HepG2 (cell line): ENCODE measurements around the gene PLEKHB2. TPM values are rescaled to one million over a fixed set of nuclear protein-coding genes. Genes with fewer than 3 reads are reported as not detected.

Experiments
- ELF4 ChIP-seq: sonication (generic); formaldehyde crosslinking; IDR thresholded peaks from 2 replicates; pipeline ENCODE4 v1.5.0; 2020; ENCODE audit warnings: missing genetic modification reagents, mild to moderate bottlenecking, moderate library complexity, borderline replicate concordance
- ETV5 ChIP-seq: IDR thresholded peaks from 2 replicates; pipeline ENCODE4 v1.6.1; 2018; ENCODE audit warnings: missing biosample characterization, missing genetic modification reagents, inconsistent platforms, borderline replicate concordance
- GLI4 ChIP-seq: sonication (generic); formaldehyde crosslinking; IDR thresholded peaks from 2 replicates; pipeline ENCODE4 v1.5.1; 2020; ENCODE audit warnings: missing genetic modification reagents, mild to moderate bottlenecking, moderate library complexity, borderline replicate concordance
- KAT2B ChIP-seq: fragments of 150-350 bp; IDR thresholded peaks from 2 replicates; pipeline ENCODE4 v1.6.1; 2014; ENCODE audit warnings: low read depth, low read length, borderline replicate concordance
- KLF12 ChIP-seq: sonication (generic); formaldehyde crosslinking; IDR thresholded peaks from 2 replicates; pipeline ENCODE4 v1.4.0; 2020; ENCODE audit warnings: missing genetic modification reagents, borderline replicate concordance
- NKX3-1 ChIP-seq: sonication (generic); formaldehyde crosslinking; IDR thresholded peaks from 2 replicates; pipeline ENCODE4 v1.5.0; 2020; ENCODE audit warnings: missing genetic modification reagents
- NPAS2 ChIP-seq: sonication (generic); formaldehyde crosslinking; IDR thresholded peaks from 2 replicates; pipeline ENCODE4 v1.8.0; 2022; ENCODE audit warnings: mild to moderate bottlenecking, missing genetic modification reagents, borderline replicate concordance
- NR3C1 ChIP-seq: sonication (generic); formaldehyde crosslinking; IDR thresholded peaks from 2 replicates; pipeline ENCODE4 v1.4.0; 2020; ENCODE audit warnings: missing genetic modification reagents
- POLR2AphosphoS5 ChIP-seq: IDR thresholded peaks from 2 replicates; pipeline ENCODE4 v1.6.1; 2012; ENCODE audit warnings: low read depth, low read length
- SIN3A ChIP-seq: IDR thresholded peaks from 2 replicates; pipeline ENCODE4 v1.6.1; 2011; ENCODE audit warnings: low read depth, mild to moderate bottlenecking, control low read depth, low read length, borderline replicate concordance
- SIN3B ChIP-seq: fragments of 150-350 bp; IDR thresholded peaks from 2 replicates; pipeline ENCODE4 v1.6.1; 2014; ENCODE audit warnings: low read length
- SMAD9 ChIP-seq: sonication (generic); formaldehyde crosslinking; IDR thresholded peaks from 2 replicates; pipeline ENCODE4 v1.5.1; 2020; ENCODE audit warnings: mild to moderate bottlenecking, missing genetic modification reagents
- ZFP1 ChIP-seq: IDR thresholded peaks from 2 replicates; pipeline ENCODE4 v1.6.1; 2016
- ZNF430 ChIP-seq: sonication (generic); formaldehyde crosslinking; IDR thresholded peaks from 2 replicates; pipeline ENCODE4 v1.9.0; 2021; ENCODE audit warnings: mild to moderate bottlenecking, missing genetic modification reagents
- ZNF615 ChIP-seq: sonication (generic); formaldehyde crosslinking; IDR thresholded peaks from 2 replicates; pipeline ENCODE4 v1.5.0; 2020; ENCODE audit warnings: mild to moderate bottlenecking, missing genetic modification reagents, borderline replicate concordance
- ZNF83 ChIP-seq: sonication (generic); formaldehyde crosslinking; IDR thresholded peaks from 2 replicates; pipeline ENCODE4 v1.4.0; 2020; ENCODE audit warnings: missing genetic modification reagents, mild to moderate bottlenecking, borderline replicate concordance
- ZNF879 ChIP-seq: sonication (generic); formaldehyde crosslinking; IDR thresholded peaks from 2 replicates; pipeline ENCODE4 v1.8.1; 2023; ENCODE audit warnings: missing genetic modification reagents
- polyA plus RNA-seq, 8 experiments: library from polyadenylated mRNA; depleted of rRNA in 3 of 8; stranded (reverse) in 7 of 8; unstranded in 1 of 8; fragments of >200 nt; fragmentation: Illumina TruSeq in 4 of 8; extraction: Trizol in 4 of 8; gene quantifications; 2 replicates each; pipeline versions ENCODE4 v1.2.1 to v1.2.3, GENCODE V29; 2011 to 2016; ENCODE audit warnings: low read depth in 4 of 8, missing spikeins in 1 of 8, mixed read lengths in 1 of 8; ENCODE audit not compliant: insufficient read depth in 1 of 8
- total RNA-seq, 5 experiments: library from RNA; depleted of rRNA; stranded (reverse); fragments of >200 nt; fragmentation: Illumina TruSeq; extraction: Trizol; gene quantifications; 2 replicates each; pipeline ENCODE4 v1.2.3, GENCODE V29; 2016; ENCODE audit warnings: low read depth in 1 of 5
- TF ChIP-seq, protein P1 (sequence below): sonication (generic); formaldehyde crosslinking; IDR thresholded peaks from 2 replicates; pipeline ENCODE4 v1.9.0; 2022; ENCODE audit warnings: low read depth, missing genetic modification reagents
- TF ChIP-seq, protein P2 (sequence below): IDR thresholded peaks from 2 replicates; pipeline ENCODE4 v1.6.1; 2016; ENCODE audit warnings: control low read depth

The PLEKHB2 gene
- total and polyA plus RNA-seq, 2 of the 13 experiments (the other 11 are each of a cell fraction or from before 2014, with no cell fraction given): 73.0 to 78.9 TPM

DNA sequence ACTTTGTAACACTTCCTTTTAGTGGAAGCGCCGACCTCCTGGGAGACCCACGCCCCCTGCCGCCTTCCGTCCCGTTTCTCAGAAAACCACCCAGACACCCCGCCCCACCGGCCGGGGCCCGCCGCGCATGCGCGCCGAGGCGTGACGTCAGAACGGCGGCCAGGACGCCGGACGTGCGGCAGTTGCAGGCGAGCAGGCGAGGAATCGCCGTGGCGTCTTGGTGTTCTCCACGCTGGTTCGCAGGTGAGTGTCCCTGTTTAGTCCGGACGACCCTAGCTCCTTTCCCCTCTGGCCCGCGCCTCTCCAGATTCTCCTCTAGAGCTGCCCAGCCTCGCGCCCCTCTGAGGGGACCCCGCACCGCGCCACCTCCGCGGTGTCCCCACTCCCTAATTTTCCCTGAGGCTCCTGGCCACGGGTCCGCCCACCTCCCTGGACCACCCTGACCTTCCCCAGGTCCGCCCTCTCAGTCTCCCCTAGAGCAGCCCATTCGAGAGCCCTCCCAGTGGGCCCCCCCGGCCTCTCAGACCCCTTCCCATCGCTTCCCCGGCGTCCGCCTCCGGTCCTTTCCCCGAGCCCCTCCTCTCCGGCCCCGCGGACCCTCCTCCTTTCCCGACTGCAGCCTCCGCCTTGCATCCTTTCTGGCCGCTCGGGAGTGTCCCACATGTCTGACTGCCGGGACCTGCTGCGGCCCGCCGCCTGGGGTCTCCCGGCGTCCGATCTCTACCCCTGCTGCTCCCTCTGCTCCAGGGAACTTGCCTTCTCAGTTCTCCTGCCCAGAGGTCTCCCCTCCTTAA is at the start of gene PLEKHB2 (continued):
- TF ChIP-seq KLF12 (CRISPR knock-in tag) (no peak), ELF4 (CRISPR knock-in tag) (no peak; the same call in 1 of the 2 replicates), NKX3-1 (CRISPR knock-in tag) (no peak), ZNF615 (CRISPR knock-in tag) (no peak), ETV5 (CRISPR knock-in tag) (peak; percentile 28; the same call in 1 of the 2 replicates), KAT2B (no peak), ZFP1 (CRISPR knock-in tag) (no peak), SIN3B (peak; percentile 53; the same call in 1 of the 2 replicates), POLR2AphosphoS5 (peak; percentile 96), NR3C1 (CRISPR knock-in tag) (no peak), ZNF83 (CRISPR knock-in tag) (peak; percentile 47; the same call in 1 of the 2 replicates), ZNF879 (CRISPR knock-in tag) (no peak), NPAS2 (no peak), SIN3A (peak; percentile 91), GLI4 (0 out of 2 replicates have a peak, but pooled peaks have one; percentile 22), ZNF430 (peak; percentile 63; the same call in 1 of the 2 replicates), SMAD9 (0 out of 2 replicates have a peak, but pooled peaks have one; percentile 53)
- TF ChIP-seq, protein P1, sequence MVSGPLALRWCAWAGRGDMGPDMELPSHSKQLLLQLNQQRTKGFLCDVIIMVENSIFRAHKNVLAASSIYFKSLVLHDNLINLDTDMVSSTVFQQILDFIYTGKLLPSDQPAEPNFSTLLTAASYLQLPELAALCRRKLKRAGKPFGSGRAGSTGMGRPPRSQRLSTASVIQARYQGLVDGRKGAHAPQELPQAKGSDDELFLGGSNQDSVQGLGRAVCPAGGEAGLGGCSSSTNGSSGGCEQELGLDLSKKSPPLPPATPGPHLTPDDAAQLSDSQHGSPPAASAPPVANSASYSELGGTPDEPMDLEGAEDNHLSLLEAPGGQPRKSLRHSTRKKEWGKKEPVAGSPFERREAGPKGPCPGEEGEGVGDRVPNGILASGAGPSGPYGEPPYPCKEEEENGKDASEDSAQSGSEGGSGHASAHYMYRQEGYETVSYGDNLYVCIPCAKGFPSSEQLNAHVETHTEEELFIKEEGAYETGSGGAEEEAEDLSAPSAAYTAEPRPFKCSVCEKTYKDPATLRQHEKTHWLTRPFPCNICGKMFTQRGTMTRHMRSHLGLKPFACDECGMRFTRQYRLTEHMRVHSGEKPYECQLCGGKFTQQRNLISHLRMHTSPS (CRISPR knock-in tag): no peak
- TF ChIP-seq, protein P2, sequence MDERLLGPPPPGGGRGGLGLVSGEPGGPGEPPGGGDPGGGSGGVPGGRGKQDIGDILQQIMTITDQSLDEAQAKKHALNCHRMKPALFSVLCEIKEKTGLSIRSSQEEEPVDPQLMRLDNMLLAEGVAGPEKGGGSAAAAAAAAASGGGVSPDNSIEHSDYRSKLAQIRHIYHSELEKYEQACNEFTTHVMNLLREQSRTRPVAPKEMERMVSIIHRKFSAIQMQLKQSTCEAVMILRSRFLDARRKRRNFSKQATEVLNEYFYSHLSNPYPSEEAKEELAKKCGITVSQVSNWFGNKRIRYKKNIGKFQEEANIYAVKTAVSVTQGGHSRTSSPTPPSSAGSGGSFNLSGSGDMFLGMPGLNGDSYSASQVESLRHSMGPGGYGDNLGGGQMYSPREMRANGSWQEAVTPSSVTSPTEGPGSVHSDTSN (CRISPR knock-in tag): peak; percentile 11; the same call in 1 of the 2 replicates
